HG02610 (cell line): ENCODE measurements around the gene CDCA8.
"Not testable (repeated sequence)": the region's sequence is repeated elsewhere in the genome, so short reads cannot be mapped to it uniquely, and the experiment has no call there.

Experiments used
- ATAC-seq: cut with Tn5 transposase; IDR thresholded peaks from one replicate; pipeline ENCODE4 v1.9.1; 2021; ENCODE audit warnings: mild to moderate bottlenecking, moderate library complexity; ENCODE audit not compliant: unreplicated experiment

CDCA8 gene

GRCh38 chr1:37732111-37732780, 39.9 kb downstream of the CDCA8 start:
- ATAC-seq, result no peak

- ATAC-seq, result no peak
These were observed 42.6 kb downstream of the CDCA8 start for GRCh38 chr1:37734629-37735591.

GRCh38 chr1:37737975-37738374, 45.7 kb downstream of the CDCA8 start:
- not testable (repeated sequence) for ATAC-seq

- not testable (repeated sequence) for ATAC-seq
These were observed 46.3 kb downstream of the CDCA8 start for GRCh38 chr1:37738619-37739018.

GRCh38 chr1:37739222-37739621, 46.9 kb downstream of the CDCA8 start:
- no peak for ATAC-seq

GRCh38 chr1:37741130-37741529, 48.8 kb downstream of the CDCA8 start:
- ATAC-seq, result no peak

- no peak for ATAC-seq
These were observed 49.3 kb downstream of the CDCA8 start for GRCh38 chr1:37741662-37742061.

GRCh38 chr1:37746806-37747205, 54.5 kb downstream of the CDCA8 start:
- ATAC-seq, result no peak

GRCh38 chr1:37748565-37748964, 56.2 kb downstream of the CDCA8 start:
- no peak for ATAC-seq

- ATAC-seq, result no peak
These were observed 59.9 kb downstream of the CDCA8 start for GRCh38 chr1:37752213-37752582.

GRCh38 chr1:37752583-37753471, 60.5 kb downstream of the CDCA8 start:
- ATAC-seq, result no peak

GRCh38 chr1:37753473-37754321, 61.4 kb downstream of the CDCA8 start:
- no peak for ATAC-seq

GRCh38 chr1:37755290-37755689, 63.0 kb downstream of the CDCA8 start:
- ATAC-seq, result no peak

- ATAC-seq, result no peak
These were observed 63.7 kb downstream of the CDCA8 start for GRCh38 chr1:37755951-37756560.
